NCI-H2227 (cell line): ENCODE results near the gene SLF1.

ENCODE experiments used
- DNase-seq: peaks from one replicate; lab custom pipeline; 2025; ENCODE audit not compliant: unreplicated experiment; lab: John Stamatoyannopoulos, UW

SLF1 gene

DNA sequence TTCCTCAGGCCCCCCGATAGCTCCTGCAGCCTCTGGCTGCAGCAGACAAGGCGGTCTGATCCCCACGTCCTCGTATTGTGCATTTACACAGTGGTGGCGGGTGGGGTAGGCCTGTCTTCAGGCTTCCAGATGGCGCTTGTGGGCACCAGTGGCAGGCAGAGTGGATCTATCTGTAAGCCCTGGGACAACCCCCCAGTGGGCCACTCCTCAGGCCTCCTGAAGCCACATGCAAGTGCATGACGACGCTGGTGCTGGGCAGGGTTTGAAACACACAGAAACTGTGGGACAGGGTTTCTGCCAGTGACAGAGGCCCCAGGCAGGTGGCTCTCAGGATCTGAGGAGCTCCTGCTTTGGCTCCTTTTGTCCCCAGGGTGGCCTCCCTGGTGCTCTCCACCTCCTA, 42.0 kb downstream of the SLF1 start:
- DNase-seq = no peak

DNA sequence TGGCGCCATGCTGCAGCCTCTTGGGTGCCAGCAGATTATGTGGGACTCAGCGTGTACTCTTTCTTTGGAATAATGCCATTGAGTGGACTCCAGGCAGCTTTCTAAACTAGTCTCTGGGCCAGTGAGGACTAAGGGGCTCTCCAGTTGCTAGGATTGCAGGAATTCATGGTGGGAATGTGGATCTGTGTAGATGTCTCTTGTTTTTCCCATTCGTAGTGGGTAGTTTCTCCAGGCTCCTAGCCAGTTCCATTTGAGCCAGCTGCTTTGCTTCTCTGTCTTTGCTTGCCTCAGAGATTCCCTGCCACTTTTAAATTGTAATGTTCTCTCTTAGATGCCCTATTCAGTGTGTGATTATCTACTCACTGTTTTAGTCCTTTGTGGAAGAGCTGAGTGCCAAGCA, 42.6 kb downstream of the SLF1 start:
- DNase-seq = no peak

DNA sequence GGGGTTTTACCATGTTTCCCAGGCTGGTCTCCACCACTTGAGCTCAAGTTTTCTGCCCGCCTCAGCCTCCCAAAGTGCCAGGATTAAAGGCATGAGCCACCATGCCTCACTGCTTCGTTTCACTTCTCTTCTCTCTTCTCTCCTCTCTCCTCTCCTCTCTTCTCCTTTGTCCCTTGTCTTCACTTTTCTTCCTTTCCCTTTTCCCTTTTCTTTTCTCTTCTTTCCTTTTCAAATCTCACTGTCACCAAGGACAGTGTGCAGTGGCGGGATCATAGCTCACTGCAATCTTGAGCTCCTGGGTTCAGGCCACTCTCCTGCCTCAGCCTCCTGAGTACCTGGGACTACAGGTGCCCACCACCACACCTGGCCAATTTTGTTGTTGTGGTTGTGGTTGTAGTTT, 49.5 kb downstream of the SLF1 start:
- no peak for DNase-seq

DNA sequence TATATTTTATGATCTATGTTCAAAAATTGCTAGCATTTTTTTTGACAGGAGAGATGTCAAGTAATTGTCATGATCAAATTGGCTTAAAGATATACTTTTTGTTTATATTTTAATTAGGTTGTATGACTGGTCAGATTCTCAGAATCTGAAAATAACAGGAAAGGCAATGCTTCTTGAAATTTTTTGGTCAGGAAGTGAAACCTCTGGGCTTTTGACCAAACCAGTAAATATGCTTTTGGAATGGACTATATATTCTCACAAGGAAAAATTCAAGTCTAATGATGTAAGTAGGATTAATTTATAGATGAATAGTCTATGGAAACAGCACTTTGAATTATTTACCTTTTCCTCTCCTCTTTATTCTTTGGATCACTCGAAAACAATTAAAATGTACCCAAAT, 52.3 kb downstream of the SLF1 start:
- DNase-seq = no peak

DNA sequence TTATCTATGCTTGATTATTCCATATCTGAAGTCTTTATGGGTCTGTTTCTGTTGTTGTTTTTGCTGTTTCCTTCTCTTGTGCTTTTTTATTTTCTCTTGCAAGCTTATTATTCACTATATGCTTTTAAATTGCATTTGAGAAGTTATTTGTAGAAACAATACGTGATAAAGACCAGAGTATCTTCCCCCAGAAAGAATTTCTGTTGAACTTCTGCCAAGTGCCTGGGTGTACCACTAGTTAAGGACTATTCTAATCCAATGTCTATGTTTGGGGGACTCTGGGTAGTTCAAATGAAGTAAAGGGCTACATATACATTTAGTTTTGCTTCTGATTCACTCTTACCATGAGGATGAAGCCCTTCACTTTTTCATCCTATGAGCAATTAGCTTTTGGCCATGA, 54.3 kb downstream of the SLF1 start:
- no peak for DNase-seq

DNA sequence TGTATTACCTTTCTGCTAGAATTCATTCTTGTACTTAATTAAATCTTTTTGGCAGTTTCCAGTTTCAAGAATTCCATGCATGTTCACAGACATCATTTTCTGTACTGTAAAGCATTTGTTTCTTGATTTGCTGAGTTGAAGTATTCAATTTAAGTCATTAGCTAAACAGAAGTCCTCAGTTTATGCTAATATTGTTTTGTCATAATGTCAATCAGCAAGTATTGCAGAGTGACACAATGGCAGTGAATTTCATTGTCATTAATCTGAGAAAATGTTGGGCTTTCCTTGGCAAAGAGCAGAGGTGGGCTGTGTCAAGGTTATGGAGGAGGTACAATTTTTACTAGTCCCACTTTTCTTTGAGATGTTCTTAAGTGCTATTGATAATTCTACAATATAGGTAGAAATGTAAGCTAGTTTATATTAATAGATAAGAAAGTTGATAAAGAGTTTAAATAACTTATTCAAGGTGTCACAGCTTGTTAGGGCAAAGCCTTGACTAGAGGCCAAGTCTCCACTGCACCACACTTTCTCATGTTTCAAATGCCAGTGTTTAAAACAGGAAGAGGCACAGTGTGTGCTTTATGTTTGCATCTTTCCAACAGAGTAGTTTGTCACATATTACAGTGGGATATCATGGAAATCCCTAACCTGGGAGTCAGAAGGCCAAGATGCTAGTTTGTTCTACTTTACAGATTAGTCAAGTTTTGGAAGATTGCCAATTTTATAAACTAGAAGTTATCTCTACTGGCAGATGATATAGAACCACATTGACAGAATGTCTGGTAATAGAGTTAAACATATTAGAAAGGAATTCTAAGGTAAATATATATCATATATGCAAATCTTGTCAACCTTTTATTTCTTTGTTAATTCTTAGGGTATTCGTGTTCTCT, 56.3 kb downstream of the SLF1 start:
- DNase-seq = no peak

DNA sequence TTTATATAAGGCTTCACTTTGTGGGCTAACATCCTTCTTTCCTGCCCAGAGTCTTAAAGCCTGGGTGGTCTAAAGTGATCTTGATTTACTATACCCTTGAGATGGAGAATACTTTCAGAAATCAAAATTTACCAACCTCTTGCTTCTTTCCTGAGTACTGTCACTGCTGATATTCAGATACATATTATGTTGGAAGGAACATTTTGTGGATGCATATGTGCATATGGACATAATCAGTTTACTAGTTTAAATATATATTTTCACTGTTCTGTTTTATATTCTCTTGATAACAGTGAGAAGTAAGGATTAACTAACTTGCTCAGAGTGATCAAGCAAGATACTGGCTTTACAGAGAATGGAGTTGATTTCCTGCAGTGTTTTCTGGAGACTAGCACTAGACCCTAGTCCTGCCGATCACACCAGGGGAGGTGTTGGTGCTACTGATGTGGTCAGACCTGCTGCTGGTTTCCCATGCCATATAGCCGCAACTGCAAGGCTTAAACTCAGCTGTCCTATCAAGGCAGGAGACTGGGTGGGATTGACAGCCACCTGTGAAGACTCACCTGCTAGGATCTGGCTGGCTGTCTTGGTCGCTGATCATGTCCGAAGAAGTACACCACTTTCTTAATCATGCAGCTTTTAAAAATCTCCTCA, 57.6 kb downstream of the SLF1 start:
- DNase-seq = no peak

DNA sequence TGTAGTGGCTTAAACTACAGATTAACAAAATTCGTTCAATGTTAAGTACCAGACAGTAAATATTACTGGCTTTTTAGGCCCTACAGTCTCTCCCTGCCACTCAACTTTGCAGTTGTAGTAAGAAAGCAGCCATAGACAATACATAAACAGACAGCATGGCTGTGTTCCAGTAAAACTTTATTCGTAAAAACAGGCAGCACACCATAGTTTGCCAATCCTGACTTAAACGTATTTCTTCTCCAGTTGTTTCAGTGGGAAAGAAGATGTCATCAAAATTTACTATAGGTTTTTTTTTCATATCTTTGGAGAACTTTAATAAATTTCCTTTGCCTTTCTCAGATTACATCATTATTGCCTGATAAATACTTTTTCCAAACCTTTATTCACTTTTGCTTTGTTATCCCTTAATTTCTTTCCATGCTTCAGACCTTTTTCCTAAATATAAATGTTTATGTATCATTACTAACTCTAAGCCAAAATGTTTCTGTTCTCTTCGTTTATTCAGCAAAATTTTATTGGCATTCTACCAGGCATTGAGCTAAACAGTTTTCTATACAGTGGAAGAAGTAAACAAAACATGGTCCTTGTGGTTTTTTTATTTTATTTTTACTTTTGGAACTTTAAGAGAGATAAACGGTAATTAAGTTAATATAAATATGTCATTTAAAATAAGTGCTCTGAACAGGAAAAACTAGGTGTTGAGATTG, 64.5 kb downstream of the SLF1 start:
- no peak for DNase-seq

DNA sequence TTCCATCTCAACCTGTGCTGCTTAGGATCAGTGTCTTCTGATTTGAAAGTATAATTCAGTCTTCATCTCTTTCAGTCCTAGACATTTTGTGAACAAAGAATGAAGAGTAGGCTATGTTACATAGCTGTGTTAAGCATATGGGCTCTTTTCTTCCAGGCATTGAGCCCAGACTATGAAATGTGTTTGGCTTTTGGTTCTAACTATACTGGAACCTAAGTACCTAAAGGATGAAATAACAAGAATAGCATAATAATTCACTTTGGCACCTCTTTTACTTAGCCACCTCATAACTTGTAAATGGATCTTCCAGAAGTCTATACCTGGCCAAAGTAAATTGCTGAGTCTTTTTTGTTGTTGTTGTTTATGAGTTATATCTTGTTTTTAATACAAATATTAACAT, 71.4 kb downstream of the SLF1 start:
- DNase-seq = no peak

DNA sequence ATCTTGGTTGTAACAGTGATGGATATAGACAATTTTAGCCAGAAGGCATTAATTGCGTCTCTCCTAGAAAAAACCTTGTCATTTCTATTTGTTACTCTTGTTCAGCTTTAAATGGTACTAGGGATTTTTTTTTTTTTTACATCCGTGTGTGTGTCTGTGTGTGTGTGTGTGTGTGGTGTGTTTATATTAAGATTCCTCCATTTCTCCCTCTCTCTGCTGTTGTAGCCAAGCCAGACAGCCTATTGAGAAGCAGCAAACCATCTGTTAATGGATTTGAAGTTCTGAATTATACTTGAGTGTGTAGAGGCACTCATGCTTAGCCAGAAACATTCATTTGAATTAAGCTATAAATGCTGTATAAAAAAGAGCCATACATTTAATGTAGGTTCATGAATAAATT, 72.3 kb downstream of the SLF1 start:
- peak; percentile 70 for DNase-seq

DNA sequence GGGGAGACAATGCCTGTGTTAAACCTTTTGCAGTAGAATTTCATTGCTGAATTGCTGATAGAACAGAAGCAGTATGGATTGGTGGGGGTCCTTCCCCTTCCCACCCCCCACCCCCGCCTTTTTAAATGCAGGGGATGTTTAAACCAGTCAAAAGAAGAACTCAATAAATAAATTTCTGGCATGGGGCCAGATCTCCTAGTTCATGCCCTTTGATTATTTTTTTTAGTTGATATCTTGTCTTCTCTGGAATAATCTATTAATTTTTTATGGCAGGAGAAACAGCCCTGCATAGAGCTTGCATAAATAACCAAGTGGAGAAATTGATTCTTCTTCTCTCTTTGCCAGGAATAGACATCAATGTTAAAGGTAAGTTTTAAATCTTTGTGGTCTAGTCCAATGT, 72.8 kb downstream of the SLF1 start:
- DNase-seq = no peak

DNA sequence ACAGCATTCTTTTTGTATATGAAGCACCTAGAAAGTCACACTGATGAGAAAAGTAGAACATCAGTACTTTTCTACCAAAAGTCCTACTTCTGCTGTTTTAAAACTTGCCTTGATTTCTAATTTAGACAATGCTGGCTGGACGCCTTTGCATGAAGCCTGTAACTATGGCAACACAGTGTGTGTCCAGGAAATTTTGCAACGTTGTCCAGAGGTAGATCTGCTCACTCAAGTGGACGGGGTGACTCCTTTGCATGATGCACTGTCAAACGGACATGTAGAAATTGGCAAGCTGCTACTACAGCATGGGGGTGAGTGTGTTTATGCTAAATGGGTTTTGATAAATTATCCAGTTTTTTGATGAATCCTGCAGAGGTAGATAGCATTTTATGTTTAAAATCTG, 73.5 kb downstream of the SLF1 start:
- DNase-seq = peak; percentile 71

DNA sequence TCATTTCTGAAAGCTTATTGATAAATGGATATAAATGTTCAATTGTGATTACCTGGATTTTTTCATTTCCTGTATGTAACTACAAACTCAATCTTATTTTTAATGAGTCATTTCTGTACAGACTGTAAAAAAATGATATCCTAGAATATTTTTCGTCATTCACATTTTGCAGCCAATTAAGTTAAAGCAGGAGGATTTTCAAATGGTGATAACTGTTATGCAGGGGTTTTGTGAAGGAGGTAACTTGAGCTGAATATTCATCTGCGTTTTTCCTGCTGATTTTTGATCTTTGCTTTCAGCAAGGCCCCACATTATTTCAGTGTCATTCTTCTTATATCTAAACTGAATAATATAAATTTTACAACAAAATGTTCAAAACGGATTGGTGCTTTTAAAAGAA, 74.1 kb downstream of the SLF1 start:
- no peak for DNase-seq

DNA sequence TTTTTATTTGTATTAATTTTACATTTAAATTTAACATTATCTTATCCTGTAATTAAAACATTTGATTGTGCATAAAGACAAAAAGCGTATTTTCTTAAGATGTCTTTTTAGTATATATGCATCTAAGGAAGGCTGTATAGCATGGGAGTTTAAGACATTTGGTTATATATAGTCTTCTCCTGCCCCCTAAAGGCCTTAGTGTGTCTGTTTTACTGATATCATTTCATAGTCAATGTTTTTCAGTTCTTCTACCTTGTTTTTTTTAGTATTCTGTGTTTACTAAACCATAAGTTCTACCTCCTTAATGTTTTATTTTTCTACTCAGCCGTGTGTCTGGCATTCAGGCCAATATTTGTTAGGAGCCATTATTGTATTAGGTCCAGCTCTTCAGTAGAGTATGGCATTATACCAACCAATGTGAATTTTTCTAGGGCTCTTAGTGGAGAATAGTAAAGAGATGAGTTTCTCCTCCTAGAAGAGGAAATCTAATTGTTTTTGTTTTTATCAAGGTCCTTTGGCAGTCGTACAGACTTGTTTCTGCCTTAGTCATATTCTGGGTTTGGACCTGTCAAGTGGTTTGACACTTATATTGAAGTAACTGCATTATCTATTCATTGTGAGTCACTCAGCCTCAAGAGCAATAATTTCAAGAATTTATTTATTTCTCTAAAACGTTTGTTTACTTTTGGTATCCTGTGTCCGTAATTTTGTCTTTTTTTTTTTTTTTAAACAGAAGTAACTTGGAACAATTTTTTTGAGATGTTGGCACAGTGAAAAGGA, 74.8 kb downstream of the SLF1 start:
- peak; percentile 33 for DNase-seq

DNA sequence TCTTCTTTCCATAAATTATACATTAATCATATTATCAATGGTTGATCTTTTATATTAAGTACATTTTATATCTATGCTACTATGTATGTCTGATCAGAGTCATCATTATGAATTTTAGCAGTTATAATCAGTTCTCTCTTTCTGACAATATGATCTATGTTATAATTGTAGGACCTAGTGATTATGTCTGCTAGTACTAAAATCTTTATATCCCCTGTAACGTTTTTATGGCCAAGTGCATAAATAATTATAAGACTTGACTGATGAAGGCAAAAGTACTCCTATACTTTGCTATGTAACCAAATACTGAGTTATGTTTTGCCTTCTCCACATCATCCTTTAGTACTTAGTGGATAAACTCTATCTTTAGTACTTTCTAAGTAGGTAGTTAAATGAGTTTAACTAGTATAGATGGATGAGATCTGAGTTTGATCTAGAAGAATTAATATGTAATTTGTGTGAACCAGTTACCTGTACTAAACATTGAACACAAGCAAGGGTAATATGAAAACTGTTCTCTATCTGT, 75.4 kb downstream of the SLF1 start:
- DNase-seq = no peak

DNA sequence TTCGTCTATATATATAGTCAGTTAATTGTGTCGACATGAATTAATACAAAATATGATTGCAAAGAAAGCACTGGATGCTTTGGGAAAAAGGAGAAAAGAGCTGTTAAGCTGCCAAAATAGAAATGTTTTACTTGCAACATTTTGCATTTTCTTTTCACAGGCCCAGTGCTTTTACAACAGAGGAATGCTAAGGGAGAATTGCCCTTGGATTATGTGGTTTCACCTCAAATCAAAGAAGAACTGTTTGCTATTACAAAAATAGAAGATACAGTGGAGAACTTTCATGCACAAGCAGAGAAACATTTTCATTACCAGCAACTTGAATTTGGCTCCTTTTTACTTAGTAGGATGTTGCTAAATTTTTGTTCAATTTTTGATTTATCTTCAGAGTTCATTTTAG, 76.2 kb downstream of the SLF1 start:
- DNase-seq = no peak

DNA sequence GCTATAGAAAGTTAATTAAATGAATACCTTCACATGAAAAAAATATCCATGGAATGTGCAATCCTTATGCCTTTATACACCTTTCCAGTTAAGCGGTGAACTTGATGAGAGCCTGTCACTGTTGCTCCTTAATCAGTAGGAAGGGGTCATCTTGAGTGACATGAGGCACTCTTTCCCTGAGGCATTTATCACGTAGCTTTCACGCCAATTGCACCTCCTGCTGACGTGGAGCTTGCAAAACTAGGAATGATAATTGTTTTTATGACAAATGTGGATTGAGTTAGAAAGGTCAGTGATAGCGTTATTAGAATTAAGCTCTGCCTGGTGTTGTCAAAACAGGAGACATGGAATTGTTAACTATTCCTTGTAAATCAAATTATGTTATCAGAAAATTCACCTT, 79.7 kb downstream of the SLF1 start:
- peak; percentile 28 for DNase-seq

DNA sequence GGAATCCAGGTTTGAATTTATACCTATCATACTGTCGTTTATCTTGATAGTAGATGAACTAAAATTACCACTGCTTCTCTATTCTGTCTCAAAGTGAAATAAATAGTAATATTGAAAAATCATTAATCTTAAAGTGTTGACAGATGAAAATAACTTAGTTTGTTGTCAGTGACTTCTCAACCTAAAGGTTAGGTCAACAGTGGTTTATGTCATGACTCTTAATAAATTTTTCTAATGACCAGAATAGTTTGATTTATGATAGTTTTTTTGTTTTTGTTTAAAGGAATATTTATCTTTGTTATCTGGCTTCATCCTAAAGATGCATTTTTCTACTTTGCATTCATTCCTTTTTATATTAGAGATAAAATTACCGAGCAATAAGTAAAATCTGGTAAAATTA, 81.1 kb downstream of the SLF1 start:
- no peak for DNase-seq

DNA sequence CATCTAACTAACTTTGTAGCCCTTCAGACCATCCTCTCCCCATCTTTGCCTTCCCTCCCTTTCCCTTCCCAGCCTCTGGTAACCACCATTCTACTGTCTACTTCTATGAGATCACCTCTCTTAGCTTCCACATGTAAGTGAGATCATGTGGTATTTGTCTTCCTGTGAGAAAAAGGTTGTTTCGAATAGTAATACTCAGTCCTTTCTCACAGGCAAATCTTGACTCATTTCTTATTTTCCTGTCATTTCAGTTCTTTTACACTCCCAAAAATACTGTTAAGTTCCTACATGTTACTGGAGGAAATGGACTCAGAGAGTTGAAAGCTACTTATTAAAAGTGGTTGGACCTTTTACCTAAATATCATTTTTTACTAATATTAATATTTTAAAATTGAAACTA, 82.1 kb downstream of the SLF1 start:
- no peak for DNase-seq

DNA sequence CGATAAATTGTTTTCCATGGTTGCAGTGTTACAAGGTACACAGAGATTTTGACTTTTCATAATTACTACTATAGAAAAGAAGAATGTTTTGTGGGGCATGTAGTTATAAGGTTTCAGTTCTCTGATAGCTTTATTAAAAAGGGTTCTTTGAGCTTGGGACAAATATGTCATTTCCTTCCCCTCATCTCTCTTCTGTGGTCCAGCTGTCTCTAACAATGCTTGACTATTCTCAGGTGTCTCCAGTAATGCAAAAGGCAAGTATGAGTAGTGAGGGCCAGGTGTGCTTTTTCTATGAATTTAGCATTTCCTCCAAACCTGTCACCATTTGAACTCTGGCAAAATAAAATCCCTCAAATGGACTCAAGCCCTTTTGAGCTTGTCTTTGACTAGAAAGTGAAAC, 84.3 kb downstream of the SLF1 start:
- no peak for DNase-seq

DNA sequence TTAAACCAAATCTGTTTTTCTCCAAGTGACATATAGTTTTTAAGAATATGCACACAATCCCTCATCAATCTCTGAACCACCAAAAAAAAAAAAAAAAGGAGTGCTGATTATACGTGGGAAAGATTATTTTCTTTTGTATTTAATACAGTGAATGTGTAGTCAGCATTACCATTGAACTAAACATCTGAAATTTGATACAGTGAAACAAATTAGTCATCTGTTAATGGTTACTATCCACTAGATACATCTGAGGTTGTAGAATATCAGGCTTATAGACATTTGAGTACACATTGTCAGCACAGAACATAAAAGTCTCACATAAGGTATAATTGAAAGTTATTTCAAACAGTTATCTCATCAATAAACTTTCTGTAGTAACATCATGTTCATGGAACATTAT, 87.0 kb downstream of the SLF1 start:
- no peak for DNase-seq
